HepG2 (cell line): ENCODE data around the gene HLCS. TPM values are rescaled to one million over a fixed set of nuclear protein-coding genes. Genes with fewer than 3 reads are reported as not detected.

Experiments used
- AKAP8 ChIP-seq: sonication (generic); formaldehyde crosslinking; IDR thresholded peaks from 2 replicates; pipeline ENCODE4 v1.5.1; 2020; ENCODE audit warnings: mild to moderate bottlenecking, missing genetic modification reagents
- BHLHE40 ChIP-seq: IDR thresholded peaks from 2 replicates; pipeline ENCODE4 v1.6.1; 2011; ENCODE audit warnings: low read length, improper control_type of control experiment
- EED ChIP-seq: sonication (generic); formaldehyde crosslinking; IDR thresholded peaks from 2 replicates; pipeline ENCODE4 v1.5.0; 2020; ENCODE audit warnings: mild to moderate bottlenecking, missing genetic modification reagents
- ETV5 ChIP-seq: IDR thresholded peaks from 2 replicates; pipeline ENCODE4 v1.6.1; 2018; ENCODE audit warnings: missing biosample characterization, missing genetic modification reagents, inconsistent platforms, borderline replicate concordance
- GATAD1 ChIP-seq: IDR thresholded peaks from 2 replicates; pipeline ENCODE4 v1.6.1; 2016; ENCODE audit warnings: missing genetic modification reagents, missing compliant biosample characterization
- HDAC1 ChIP-seq: sonication (generic); formaldehyde crosslinking; IDR thresholded peaks from 2 replicates; pipeline ENCODE4 v1.5.1; 2020; ENCODE audit warnings: mild to moderate bottlenecking, missing genetic modification reagents
- KDM2A ChIP-seq: sonication (generic); formaldehyde crosslinking; IDR thresholded peaks from 2 replicates; pipeline ENCODE4 v1.4.0; 2020; ENCODE audit warnings: low read depth, missing genetic modification reagents, borderline replicate concordance
- NBN ChIP-seq: fragments of 450-650 bp; conservative IDR thresholded peaks from 2 replicates; pipeline ENCODE4 v1.6.1; 2017
- NRL ChIP-seq: sonication (generic); formaldehyde crosslinking; IDR thresholded peaks from 2 replicates; pipeline ENCODE4 v1.5.0; 2020; ENCODE audit warnings: missing genetic modification reagents, mild to moderate bottlenecking, moderate library complexity, borderline replicate concordance
- PPARG ChIP-seq: conservative IDR thresholded peaks from 2 replicates; pipeline ENCODE4 v1.6.1; 2016; ENCODE audit warnings: missing biosample characterization, missing genetic modification reagents
- RBM39 ChIP-seq: fragments of 200-400 bp; formaldehyde crosslinking; IDR thresholded peaks from one replicate; pipeline ENCODE4 v1.6.1; 2018; ENCODE audit warnings: antibody characterized with exemption, mild to moderate bottlenecking, low read depth, low read length; ENCODE audit not compliant: poor library complexity, severe bottlenecking
- RELA ChIP-seq: sonication (generic); formaldehyde crosslinking; IDR thresholded peaks from 2 replicates; pipeline ENCODE4 v1.4.0; 2020; ENCODE audit warnings: missing genetic modification reagents
- SKI ChIP-seq: fragments of 450-650 bp; IDR thresholded peaks from one replicate; pipeline ENCODE4 v1.6.1; 2018; ENCODE audit warnings: mild to moderate bottlenecking; ENCODE audit not compliant: partially characterized antibody
- SNAI1 ChIP-seq: sonication (generic); formaldehyde crosslinking; IDR thresholded peaks from 2 replicates; pipeline ENCODE4 v1.5.0; 2020; ENCODE audit warnings: mild to moderate bottlenecking, missing genetic modification reagents, borderline replicate concordance
- SPEN ChIP-seq: sonication (generic); formaldehyde crosslinking; IDR thresholded peaks from 2 replicates; pipeline ENCODE4 v1.5.1; 2020; ENCODE audit warnings: low read depth, mild to moderate bottlenecking, missing genetic modification reagents
- STAT5B ChIP-seq: sonication (generic); formaldehyde crosslinking; IDR thresholded peaks from 2 replicates; pipeline ENCODE4 v1.4.0; 2020; ENCODE audit warnings: missing genetic modification reagents
- ZNF431 ChIP-seq: sonication (generic); formaldehyde crosslinking; IDR thresholded peaks from 2 replicates; pipeline ENCODE4 v1.9.0; 2022; ENCODE audit warnings: missing genetic modification reagents, low read depth, mild to moderate bottlenecking, borderline replicate concordance
- ZNF44 ChIP-seq: sonication (generic); formaldehyde crosslinking; IDR thresholded peaks from 2 replicates; pipeline ENCODE4 v1.5.1; 2020; ENCODE audit warnings: mild to moderate bottlenecking, missing genetic modification reagents
- ZNF564 ChIP-seq: sonication (generic); formaldehyde crosslinking; IDR thresholded peaks from 2 replicates; pipeline ENCODE4 v1.8.1; 2023; ENCODE audit warnings: mild to moderate bottlenecking, missing genetic modification reagents
- ZNF605 ChIP-seq: sonication (generic); formaldehyde crosslinking; IDR thresholded peaks from 2 replicates; pipeline ENCODE4 v1.8.0; 2022; ENCODE audit warnings: mild to moderate bottlenecking, missing genetic modification reagents
- ZNF746 ChIP-seq: sonication (generic); formaldehyde crosslinking; IDR thresholded peaks from 2 replicates; pipeline ENCODE4 v1.8.0; 2022; ENCODE audit warnings: mild to moderate bottlenecking, missing genetic modification reagents
- ZNF747 ChIP-seq: sonication (generic); formaldehyde crosslinking; IDR thresholded peaks from 2 replicates; pipeline ENCODE4 v1.8.1; 2023; ENCODE audit warnings: missing genetic modification reagents, mild to moderate bottlenecking, borderline replicate concordance
- polyA plus RNA-seq, 8 experiments: library from polyadenylated mRNA; depleted of rRNA in 3 of 8; stranded (reverse) in 7 of 8; unstranded in 1 of 8; fragments of >200 nt; fragmentation: Illumina TruSeq in 4 of 8; extraction: Trizol in 4 of 8; gene quantifications; 2 replicates each; pipeline versions ENCODE4 v1.2.1 to v1.2.3, GENCODE V29; 2011 to 2016; ENCODE audit warnings: low read depth in 4 of 8, missing spikeins in 1 of 8, mixed read lengths in 1 of 8; ENCODE audit not compliant: insufficient read depth in 1 of 8
- total RNA-seq, 5 experiments: library from RNA; depleted of rRNA; stranded (reverse); fragments of >200 nt; fragmentation: Illumina TruSeq; extraction: Trizol; gene quantifications; 2 replicates each; pipeline ENCODE4 v1.2.3, GENCODE V29; 2016; ENCODE audit warnings: low read depth in 1 of 5
- TF ChIP-seq, protein P1 (sequence below): sonication (generic); formaldehyde crosslinking; IDR thresholded peaks from 2 replicates; pipeline ENCODE4 v1.5.1; 2020; ENCODE audit warnings: mild to moderate bottlenecking, missing genetic modification reagents, borderline replicate concordance
- TF ChIP-seq, protein P2 (sequence below): sonication (generic); formaldehyde crosslinking; IDR thresholded peaks from 2 replicates; pipeline ENCODE4 v1.4.0; 2020; ENCODE audit warnings: mild to moderate bottlenecking, missing genetic modification reagents
- TF ChIP-seq, protein P3 (sequence below): sonication (generic); formaldehyde crosslinking; IDR thresholded peaks from 2 replicates; pipeline ENCODE4 v1.8.1; 2023; ENCODE audit warnings: mild to moderate bottlenecking, missing genetic modification reagents, borderline replicate concordance

The HLCS gene
- total and polyA plus RNA-seq, 2 of the 13 experiments (the other 11 are each of a cell fraction or from before 2014, with no cell fraction given): 7.9 to 12.3 TPM

DNA sequence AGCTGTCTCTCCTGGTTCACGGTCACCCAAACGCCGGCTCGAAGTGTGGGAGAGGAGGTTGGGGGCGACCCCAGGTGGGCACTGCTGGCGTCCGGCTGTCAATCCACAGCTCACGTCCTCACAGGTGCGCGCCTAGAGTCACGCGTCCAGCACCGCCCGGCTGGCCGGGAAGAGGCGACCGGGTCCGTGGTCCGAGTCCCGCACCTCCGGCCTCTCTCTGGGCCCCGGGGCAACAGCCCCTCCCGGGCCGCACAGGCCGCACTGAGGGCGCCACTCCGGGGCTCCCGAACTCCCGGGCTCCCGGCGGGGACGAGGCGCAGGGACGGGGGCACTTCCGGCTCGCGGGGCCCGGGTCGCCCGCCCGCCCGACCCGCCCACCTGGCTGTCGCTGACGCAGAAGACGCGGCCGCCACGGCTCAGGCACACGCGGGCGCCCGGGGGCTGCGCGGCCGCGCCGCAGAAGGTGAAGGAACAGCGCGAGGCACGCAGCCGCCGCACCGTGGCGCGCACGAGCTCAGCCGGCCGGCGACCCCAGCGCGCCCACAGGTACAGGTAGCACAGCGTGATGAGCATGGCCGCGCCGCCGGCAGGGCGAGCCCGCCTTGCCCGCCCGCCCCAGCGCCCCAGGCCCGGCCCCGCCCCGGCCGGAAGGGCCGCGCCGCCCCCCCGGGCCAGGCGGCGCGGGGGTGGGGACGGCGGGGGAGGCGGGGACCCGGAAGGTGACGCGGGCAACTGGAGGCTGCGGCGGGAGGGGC lies at the start of gene HLCS (continued):
- TF ChIP-seq RBM39 (peak; percentile 94), ZNF605 (CRISPR knock-in tag) (no peak), HDAC1 (CRISPR knock-in tag) (peak; percentile 66), ZNF564 (peak; percentile 40; the same call in 1 of the 2 replicates), AKAP8 (no peak), BHLHE40 (no peak), NBN (no peak), SPEN (CRISPR knock-in tag) (peak; percentile 49; the same call in 1 of the 2 replicates), PPARG (CRISPR knock-in tag) (no peak), ETV5 (CRISPR knock-in tag) (peak; percentile 69), KDM2A (CRISPR knock-in tag) (peak; percentile 52; the same call in 1 of the 2 replicates), ZNF431 (CRISPR knock-in tag) (0 out of 2 replicates have a peak, but pooled peaks have one; percentile 18), ZNF746 (CRISPR knock-in tag) (peak; percentile 62; the same call in 1 of the 2 replicates), STAT5B (no peak), NRL (CRISPR knock-in tag) (0 out of 2 replicates have a peak, but pooled peaks have one; percentile 61), SNAI1 (CRISPR knock-in tag) (peak; percentile 87), ZNF747 (CRISPR knock-in tag) (0 out of 2 replicates have a peak, but pooled peaks have one; percentile 34), GATAD1 (CRISPR knock-in tag) (no peak; the same call in 1 of the 2 replicates), SKI (no peak), EED (CRISPR knock-in tag) (0 out of 2 replicates have a peak, but pooled peaks have one; percentile 28), RELA (CRISPR knock-in tag) (no peak), ZNF44 (CRISPR knock-in tag) (no peak)
- TF ChIP-seq, protein P1, sequence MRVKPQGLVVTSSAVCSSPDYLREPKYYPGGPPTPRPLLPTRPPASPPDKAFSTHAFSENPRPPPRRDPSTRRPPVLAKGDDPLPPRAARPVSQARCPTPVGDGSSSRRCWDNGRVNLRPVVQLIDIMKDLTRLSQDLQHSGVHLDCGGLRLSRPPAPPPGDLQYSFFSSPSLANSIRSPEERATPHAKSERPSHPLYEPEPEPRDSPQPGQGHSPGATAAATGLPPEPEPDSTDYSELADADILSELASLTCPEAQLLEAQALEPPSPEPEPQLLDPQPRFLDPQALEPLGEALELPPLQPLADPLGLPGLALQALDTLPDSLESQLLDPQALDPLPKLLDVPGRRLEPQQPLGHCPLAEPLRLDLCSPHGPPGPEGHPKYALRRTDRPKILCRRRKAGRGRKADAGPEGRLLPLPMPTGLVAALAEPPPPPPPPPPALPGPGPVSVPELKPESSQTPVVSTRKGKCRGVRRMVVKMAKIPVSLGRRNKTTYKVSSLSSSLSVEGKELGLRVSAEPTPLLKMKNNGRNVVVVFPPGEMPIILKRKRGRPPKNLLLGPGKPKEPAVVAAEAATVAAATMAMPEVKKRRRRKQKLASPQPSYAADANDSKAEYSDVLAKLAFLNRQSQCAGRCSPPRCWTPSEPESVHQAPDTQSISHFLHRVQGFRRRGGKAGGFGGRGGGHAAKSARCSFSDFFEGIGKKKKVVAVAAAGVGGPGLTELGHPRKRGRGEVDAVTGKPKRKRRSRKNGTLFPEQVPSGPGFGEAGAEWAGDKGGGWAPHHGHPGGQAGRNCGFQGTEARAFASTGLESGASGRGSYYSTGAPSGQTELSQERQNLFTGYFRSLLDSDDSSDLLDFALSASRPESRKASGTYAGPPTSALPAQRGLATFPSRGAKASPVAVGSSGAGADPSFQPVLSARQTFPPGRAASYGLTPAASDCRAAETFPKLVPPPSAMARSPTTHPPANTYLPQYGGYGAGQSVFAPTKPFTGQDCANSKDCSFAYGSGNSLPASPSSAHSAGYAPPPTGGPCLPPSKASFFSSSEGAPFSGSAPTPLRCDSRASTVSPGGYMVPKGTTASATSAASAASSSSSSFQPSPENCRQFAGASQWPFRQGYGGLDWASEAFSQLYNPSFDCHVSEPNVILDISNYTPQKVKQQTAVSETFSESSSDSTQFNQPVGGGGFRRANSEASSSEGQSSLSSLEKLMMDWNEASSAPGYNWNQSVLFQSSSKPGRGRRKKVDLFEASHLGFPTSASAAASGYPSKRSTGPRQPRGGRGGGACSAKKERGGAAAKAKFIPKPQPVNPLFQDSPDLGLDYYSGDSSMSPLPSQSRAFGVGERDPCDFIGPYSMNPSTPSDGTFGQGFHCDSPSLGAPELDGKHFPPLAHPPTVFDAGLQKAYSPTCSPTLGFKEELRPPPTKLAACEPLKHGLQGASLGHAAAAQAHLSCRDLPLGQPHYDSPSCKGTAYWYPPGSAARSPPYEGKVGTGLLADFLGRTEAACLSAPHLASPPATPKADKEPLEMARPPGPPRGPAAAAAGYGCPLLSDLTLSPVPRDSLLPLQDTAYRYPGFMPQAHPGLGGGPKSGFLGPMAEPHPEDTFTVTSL: no peak
- TF ChIP-seq, protein P2, sequence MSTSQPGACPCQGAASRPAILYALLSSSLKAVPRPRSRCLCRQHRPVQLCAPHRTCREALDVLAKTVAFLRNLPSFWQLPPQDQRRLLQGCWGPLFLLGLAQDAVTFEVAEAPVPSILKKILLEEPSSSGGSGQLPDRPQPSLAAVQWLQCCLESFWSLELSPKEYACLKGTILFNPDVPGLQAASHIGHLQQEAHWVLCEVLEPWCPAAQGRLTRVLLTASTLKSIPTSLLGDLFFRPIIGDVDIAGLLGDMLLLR (CRISPR knock-in tag): peak; percentile 81
- TF ChIP-seq, protein P3, sequence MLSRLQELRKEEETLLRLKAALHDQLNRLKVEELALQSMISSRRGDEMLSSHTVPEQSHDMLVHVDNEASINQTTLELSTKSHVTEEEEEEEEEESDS (CRISPR knock-in tag): no peak
